Neural cell (in vitro differentiated cells): Measurements from ENCODE around the gene SPTB. TPM values are rescaled to one million over a fixed set of nuclear protein-coding genes. Genes with fewer than 3 reads are reported as not detected.

Experiments
- H2AFZ ChIP-seq: fragments of 200-600, 300-800 bp; sonication (generic), shearing (Covaris generic); 2 replicates; pipeline ENCODE4 v1.6.0; 2014; ENCODE audit warnings: low read depth, mild to moderate bottlenecking, antibody characterized with exemption, low read length, moderate library complexity
- H3F3A ChIP-seq: fragments of 200-600 bp; shearing (Covaris generic); 2 replicates; pipeline ENCODE4 v1.6.1; 2016; ENCODE audit warnings: mild to moderate bottlenecking, moderate library complexity, mixed read lengths, antibody characterized with exemption, low read length; ENCODE audit not compliant: insufficient read depth, poor library complexity, severe bottlenecking
- H3K27ac ChIP-seq: fragments of 200-600, 300-800 bp; sonication (generic), shearing (Covaris generic); 2 replicates; pipeline ENCODE4 v1.5.1; 2014; ENCODE audit warnings: mild to moderate bottlenecking, low read length, moderate library complexity
- H3K27me3 ChIP-seq: fragments of 300-800, 200-600 bp; sonication (generic), shearing (Covaris generic); 2 replicates; pipeline ENCODE4 v1.6.0; 2014; ENCODE audit warnings: mild to moderate bottlenecking, low read depth, low read length, moderate library complexity; ENCODE audit not compliant: insufficient read depth
- H3K36me3 ChIP-seq: fragments of 300-800, 200-600 bp; sonication (generic), shearing (Covaris generic); 2 replicates; pipeline ENCODE4 v1.5.1; 2014; ENCODE audit warnings: mild to moderate bottlenecking, antibody characterized with exemption, low read length, moderate library complexity; ENCODE audit not compliant: insufficient read depth
- H3K4me2 ChIP-seq: fragments of 300-800, 200-600 bp; sonication (generic), shearing (Covaris generic); 2 replicates; pipeline ENCODE4 v1.6.0; 2014; ENCODE audit warnings: mild to moderate bottlenecking, low read length
- H3K4me3 ChIP-seq: fragments of 300-800, 200-600 bp; sonication (generic), shearing (Covaris generic); 2 replicates; pipeline ENCODE4 v1.5.1; 2014; ENCODE audit warnings: mild to moderate bottlenecking, low read length, moderate library complexity
- H3K79me2 ChIP-seq: fragments of 200-600 bp; shearing (Covaris generic); replicated peaks from 2 replicates; pipeline ENCODE4 v1.6.0; 2014; ENCODE audit warnings: mild to moderate bottlenecking, low read length, moderate library complexity; ENCODE audit not compliant: insufficient read depth
- H3K9ac ChIP-seq: fragments of 300-800, 200-600 bp; sonication (generic), shearing (Covaris generic); 2 replicates; pipeline ENCODE4 v1.6.1; 2016; ENCODE audit warnings: mild to moderate bottlenecking, low read length, mixed read lengths
- H3K9me2 ChIP-seq: fragments of 200-600 bp; shearing (Covaris generic); 2 replicates; pipeline ENCODE4 v1.6.1; 2016; ENCODE audit warnings: mild to moderate bottlenecking, low read length, mixed read lengths; ENCODE audit not compliant: insufficient read depth
- H3K9me3 ChIP-seq: fragments of 200-600, 300-800 bp; sonication (generic), shearing (Covaris generic); 2 replicates; pipeline ENCODE4 v1.6.1; 2016; ENCODE audit warnings: mild to moderate bottlenecking, mixed run types, low read length, moderate library complexity, mixed read lengths
- H4K20me1 ChIP-seq: fragments of 200-600 bp; shearing (Covaris generic); 2 replicates; pipeline ENCODE4 v1.6.1; 2016; ENCODE audit warnings: mild to moderate bottlenecking, mixed run types; ENCODE audit not compliant: insufficient read depth
- EP300 ChIP-seq: fragments of 450-650 bp; conservative IDR thresholded peaks from 2 replicates; pipeline ENCODE4 v1.6.1; 2014; ENCODE audit warnings: antibody characterized with exemption, mild to moderate bottlenecking, moderate library complexity; ENCODE audit not compliant: poor library complexity, severe bottlenecking
- EZH2 ChIP-seq: fragments of 200-600, 300-800 bp; shearing (Covaris generic), sonication (generic); IDR thresholded peaks from 2 replicates; pipeline ENCODE4 v1.6.1; 2014; ENCODE audit warnings: antibody characterized with exemption, low read length, borderline replicate concordance, mild to moderate bottlenecking; ENCODE audit not compliant: insufficient read depth, poor library complexity, severe bottlenecking
- MXI1 ChIP-seq: fragments of 450-650 bp; conservative IDR thresholded peaks from 2 replicates; pipeline ENCODE4 v1.6.1; 2014; ENCODE audit warnings: antibody characterized with exemption, mild to moderate bottlenecking; ENCODE audit not compliant: poor library complexity, severe bottlenecking
- POLR2AphosphoS5 ChIP-seq: IDR thresholded peaks from 2 replicates; pipeline ENCODE4 v1.6.1; 2012
- RAD21 ChIP-seq: fragments of 450-650 bp; conservative IDR thresholded peaks from 2 replicates; pipeline ENCODE4 v1.6.1; 2014; ENCODE audit warnings: antibody characterized with exemption, mild to moderate bottlenecking, moderate library complexity
- SMC3 ChIP-seq: fragments of 450-650 bp; conservative IDR thresholded peaks from 2 replicates; pipeline ENCODE4 v1.6.1; 2014; ENCODE audit warnings: antibody characterized with exemption, mild to moderate bottlenecking, moderate library complexity; ENCODE audit not compliant: poor library complexity
- TAF1 ChIP-seq: IDR thresholded peaks from 2 replicates; pipeline ENCODE4 v1.6.1; 2012; ENCODE audit warnings: low read depth
- polyA plus RNA-seq: library from polyadenylated mRNA; depleted of rRNA; stranded (reverse); fragments of >200 nt; gene quantifications from 2 replicates; pipeline ENCODE4 v1.2.3, GENCODE V29; 2014
- TF ChIP-seq, protein P1 (sequence below): IDR thresholded peaks from 2 replicates; pipeline ENCODE4 v1.6.1; 2012; ENCODE audit warnings: borderline replicate concordance
- TF ChIP-seq, protein P2 (sequence below): fragments of 450-650 bp; IDR thresholded peaks from 2 replicates; pipeline ENCODE4 v1.5.1; 2014; ENCODE audit warnings: antibody characterized with exemption, mild to moderate bottlenecking, moderate library complexity; ENCODE audit not compliant: poor library complexity, severe bottlenecking

SPTB gene
- polyA plus RNA-seq, 1 donor from 2014 or later: 1.9 TPM

- H3K27ac ChIP-seq: peak within 1 kb of the TSS; percentile 40
Measured at GRCh38 chr14:64704143-64704742, 175.5 kb downstream of the SPTB start, which contains the start of gene PLEKHG3. Gene PLEKHG3 (plus strand): TSS chr14:64704424. CDS start chr14:64727632, 23,208 bp downstream.

GRCh38 chr14:64703395-64704142 is 176.1 kb downstream of the SPTB start:
- H4K20me1 ChIP-seq: no peaks in the 10 kb centered on the region
- H3K27ac ChIP-seq: no peak overlapping the region
- H3K4me3 ChIP-seq: peak overlapping the region; percentile 86
- peak overlapping the region; percentile 72 for H3K9ac ChIP-seq
- no peaks in the 10 kb centered on the region for H3F3A ChIP-seq
- H2AFZ ChIP-seq: peak overlapping the region; percentile 43
- H3K79me2 ChIP-seq: peaks cover 16% of the 10 kb centered on the region
- no peak for TF ChIP-seq TAF1
- TF ChIP-seq, protein P1, sequence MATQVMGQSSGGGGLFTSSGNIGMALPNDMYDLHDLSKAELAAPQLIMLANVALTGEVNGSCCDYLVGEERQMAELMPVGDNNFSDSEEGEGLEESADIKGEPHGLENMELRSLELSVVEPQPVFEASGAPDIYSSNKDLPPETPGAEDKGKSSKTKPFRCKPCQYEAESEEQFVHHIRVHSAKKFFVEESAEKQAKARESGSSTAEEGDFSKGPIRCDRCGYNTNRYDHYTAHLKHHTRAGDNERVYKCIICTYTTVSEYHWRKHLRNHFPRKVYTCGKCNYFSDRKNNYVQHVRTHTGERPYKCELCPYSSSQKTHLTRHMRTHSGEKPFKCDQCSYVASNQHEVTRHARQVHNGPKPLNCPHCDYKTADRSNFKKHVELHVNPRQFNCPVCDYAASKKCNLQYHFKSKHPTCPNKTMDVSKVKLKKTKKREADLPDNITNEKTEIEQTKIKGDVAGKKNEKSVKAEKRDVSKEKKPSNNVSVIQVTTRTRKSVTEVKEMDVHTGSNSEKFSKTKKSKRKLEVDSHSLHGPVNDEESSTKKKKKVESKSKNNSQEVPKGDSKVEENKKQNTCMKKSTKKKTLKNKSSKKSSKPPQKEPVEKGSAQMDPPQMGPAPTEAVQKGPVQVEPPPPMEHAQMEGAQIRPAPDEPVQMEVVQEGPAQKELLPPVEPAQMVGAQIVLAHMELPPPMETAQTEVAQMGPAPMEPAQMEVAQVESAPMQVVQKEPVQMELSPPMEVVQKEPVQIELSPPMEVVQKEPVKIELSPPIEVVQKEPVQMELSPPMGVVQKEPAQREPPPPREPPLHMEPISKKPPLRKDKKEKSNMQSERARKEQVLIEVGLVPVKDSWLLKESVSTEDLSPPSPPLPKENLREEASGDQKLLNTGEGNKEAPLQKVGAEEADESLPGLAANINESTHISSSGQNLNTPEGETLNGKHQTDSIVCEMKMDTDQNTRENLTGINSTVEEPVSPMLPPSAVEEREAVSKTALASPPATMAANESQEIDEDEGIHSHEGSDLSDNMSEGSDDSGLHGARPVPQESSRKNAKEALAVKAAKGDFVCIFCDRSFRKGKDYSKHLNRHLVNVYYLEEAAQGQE: peak; percentile 39
- no peaks in the 10 kb centered on the region for H3K36me3 ChIP-seq
- no peaks in the 10 kb centered on the region for H3K9me3 ChIP-seq
- H3K27me3 ChIP-seq: peaks cover 18% of the 10 kb centered on the region
- H3K9me2 ChIP-seq: no peaks in the 10 kb centered on the region
- H3K4me2 ChIP-seq: peak overlapping the region; percentile 68

More at GRCh38 chr14:64704143-64704742, 175.5 kb downstream of the SPTB start, which contains the start of gene PLEKHG3:
- Histone ChIP-seq H4K20me1 (no peaks in the 10 kb centered on the region), H3K27me3 (peaks cover 18% of the 10 kb centered on the region), H3K4me2 (peak within 1 kb of the TSS; percentile 68), H3K79me2 (peaks cover 16% of the 10 kb centered on the region), H3K4me3 (peak within 1 kb of the TSS; percentile 86), H3F3A (no peaks in the 10 kb centered on the region), H3K36me3 (no peaks in the 10 kb centered on the region), H2AFZ (peak within 1 kb of the TSS; percentile 71), H3K9me2 (no peaks in the 10 kb centered on the region), H3K9me3 (no peaks in the 10 kb centered on the region), H3K9ac (peak within 1 kb of the TSS; percentile 72)
- peak; percentile 9 for TF ChIP-seq SMC3
- TF ChIP-seq, protein P1: no peak
- TF ChIP-seq RAD21: no peak
- TF ChIP-seq POLR2AphosphoS5: peak; percentile 37
- no peak for TF ChIP-seq EZH2
- TF ChIP-seq, protein P2, sequence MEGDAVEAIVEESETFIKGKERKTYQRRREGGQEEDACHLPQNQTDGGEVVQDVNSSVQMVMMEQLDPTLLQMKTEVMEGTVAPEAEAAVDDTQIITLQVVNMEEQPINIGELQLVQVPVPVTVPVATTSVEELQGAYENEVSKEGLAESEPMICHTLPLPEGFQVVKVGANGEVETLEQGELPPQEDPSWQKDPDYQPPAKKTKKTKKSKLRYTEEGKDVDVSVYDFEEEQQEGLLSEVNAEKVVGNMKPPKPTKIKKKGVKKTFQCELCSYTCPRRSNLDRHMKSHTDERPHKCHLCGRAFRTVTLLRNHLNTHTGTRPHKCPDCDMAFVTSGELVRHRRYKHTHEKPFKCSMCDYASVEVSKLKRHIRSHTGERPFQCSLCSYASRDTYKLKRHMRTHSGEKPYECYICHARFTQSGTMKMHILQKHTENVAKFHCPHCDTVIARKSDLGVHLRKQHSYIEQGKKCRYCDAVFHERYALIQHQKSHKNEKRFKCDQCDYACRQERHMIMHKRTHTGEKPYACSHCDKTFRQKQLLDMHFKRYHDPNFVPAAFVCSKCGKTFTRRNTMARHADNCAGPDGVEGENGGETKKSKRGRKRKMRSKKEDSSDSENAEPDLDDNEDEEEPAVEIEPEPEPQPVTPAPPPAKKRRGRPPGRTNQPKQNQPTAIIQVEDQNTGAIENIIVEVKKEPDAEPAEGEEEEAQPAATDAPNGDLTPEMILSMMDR: no peak
- TF ChIP-seq MXI1: peak; percentile 78
- peak; percentile 42 for TF ChIP-seq TAF1
- TF ChIP-seq EP300: no peak
